VCaP (cell line): Measurements from ENCODE around the gene NEURL2.

Experiments
- H3K27ac ChIP-seq: fragments of 450-650 bp; 2 replicates; pipeline ENCODE4 v1.5.1; 2017
- CTCF ChIP-seq: fragments of 450-650 bp; conservative IDR thresholded peaks from 2 replicates; pipeline ENCODE4 v1.5.1; 2017; ENCODE audit warnings: mild to moderate bottlenecking, moderate library complexity

NEURL2 gene

GRCh38 chr20:45924391-45925261 is 33.6 kb upstream of the NEURL2 start:
- H3K27ac ChIP-seq, result no peak overlapping the region

GRCh38 chr20:45921337-45922189 is 30.6 kb upstream of the NEURL2 start:
- no peak overlapping the region for H3K27ac ChIP-seq
- no peak for TF ChIP-seq CTCF

More at GRCh38 chr20:45924391-45925261, 33.6 kb upstream of the NEURL2 start:
- no peak for TF ChIP-seq CTCF

- TF ChIP-seq CTCF, result no peak
- H3K27ac ChIP-seq, result no peak overlapping the region
Measured at GRCh38 chr20:45920462-45921336, 29.7 kb upstream of the NEURL2 start.

GRCh38 chr20:45919542-45920399 is 28.8 kb upstream of the NEURL2 start:
- TF ChIP-seq CTCF, result no peak
- H3K27ac ChIP-seq, result peak overlapping the region; percentile 1; the same call in 1 of the 2 replicates

GRCh38 chr20:45918779-45919537 is 27.9 kb upstream of the NEURL2 start:
- no peak for TF ChIP-seq CTCF

GRCh38 chr20:45918182-45918737 is 27.3 kb upstream of the NEURL2 start:
- no peak overlapping the region for H3K27ac ChIP-seq
- TF ChIP-seq CTCF, result no peak

More at GRCh38 chr20:45918779-45919537, 27.9 kb upstream of the NEURL2 start:
- no peak overlapping the region; the same call in 1 of the 2 replicates for H3K27ac ChIP-seq
